Measurements from ENCODE around the gene LRRC15.

Gene LRRC15

DNA sequence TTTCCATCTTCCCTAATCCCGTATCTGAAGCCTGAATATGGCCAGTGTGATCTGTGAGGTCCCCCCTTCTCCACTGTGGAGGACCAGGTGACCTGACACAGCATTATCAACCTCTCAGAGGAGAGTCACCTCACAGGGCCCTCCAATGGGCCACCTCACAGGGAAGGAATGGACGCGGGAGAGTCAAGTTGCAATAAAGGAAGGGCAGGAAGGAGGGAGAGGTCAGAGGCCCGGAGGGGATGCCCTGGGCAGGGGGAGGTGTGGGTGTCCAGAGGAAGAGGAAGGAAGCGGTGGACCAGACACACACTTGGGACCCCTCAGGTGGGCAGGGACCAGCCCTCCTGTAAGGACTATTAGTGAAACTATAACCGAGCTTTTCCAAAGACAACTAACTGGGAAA is 14.6 kb upstream of the LRRC15 start:
- DNase-seq: no peak

DNA sequence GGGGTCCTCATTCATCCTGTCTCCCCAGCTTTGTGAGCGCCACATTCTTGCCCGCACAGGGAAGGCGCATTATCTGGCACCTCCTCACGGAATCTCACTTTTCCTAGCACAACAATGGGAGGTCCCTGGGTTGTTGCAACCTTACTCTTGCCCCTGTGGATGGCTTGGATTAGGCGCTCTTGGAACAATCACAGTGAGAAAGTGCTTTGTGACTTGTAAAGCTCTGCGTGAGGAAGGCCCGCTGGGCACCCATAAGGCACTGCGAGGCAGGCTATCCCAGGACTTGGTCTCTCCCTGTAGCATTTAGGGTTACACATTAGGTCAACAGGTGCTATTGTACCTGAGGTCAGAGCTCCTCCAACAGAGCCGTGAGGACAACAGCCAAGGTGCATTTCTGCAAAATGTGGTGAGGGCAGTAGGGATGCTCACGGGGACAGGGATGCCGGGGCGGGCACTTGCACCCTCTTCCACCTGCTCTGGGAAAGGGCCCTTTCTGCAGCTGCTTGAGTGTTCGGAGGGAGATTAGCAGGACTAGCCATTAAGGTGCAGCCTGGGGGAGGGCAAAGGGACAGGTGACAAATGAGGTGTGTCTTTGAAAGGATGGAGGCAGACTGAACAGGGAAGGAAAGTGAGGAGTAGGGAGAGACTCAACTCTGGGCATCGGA is 13.9 kb upstream of the LRRC15 start:
- no peak for DNase-seq

DNA sequence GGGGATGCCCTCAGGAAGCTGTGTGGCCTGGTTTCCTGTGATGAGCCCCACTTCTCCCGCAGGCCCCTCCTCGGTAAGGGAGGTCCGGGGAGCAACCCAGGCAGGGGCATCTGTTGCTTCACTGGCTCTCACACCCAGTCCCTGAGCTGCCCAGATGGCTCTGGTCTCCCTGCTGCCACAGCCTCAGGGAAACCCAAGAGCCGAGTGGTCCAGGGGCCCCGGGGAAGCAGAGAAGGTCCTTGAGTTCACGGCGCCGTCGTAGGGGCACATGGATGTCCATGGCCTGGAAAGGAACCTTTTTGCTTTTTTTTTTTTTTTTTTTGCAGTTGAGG is 13.3 kb upstream of the LRRC15 start:
- DNase-seq: no peak

DNA sequence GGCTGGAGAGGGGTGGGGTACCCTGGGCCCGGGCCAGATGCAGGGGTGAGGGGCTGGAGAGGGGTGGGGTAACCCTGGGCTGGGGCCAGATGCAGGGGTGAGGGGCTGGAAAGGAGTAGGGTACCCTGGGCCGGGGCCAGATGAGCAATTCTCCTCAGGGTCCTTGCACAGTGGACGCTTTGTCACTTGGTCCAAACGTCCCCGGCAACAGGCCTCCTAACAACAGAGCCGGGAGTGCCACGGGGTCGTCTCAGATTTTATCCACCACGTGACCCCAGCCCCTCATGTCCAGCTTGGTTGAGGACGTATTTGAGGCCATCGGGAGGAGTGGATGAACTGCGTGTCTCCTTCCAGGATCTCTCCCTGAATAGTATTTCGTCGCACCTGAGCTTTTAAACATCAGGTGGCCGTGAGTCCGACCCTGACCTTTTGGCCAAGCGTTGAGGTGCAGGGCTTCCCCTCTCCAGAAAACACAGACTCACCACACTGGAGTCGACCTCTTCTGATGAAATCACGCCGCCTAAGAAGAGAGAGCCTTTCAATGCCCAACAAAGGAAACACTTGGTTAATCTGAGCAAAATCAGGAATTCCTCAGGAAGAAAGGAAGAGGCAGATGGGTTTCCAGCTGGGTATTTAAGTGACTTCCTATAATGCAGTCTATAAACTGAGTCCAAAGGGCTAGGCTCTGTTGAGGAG is 12.8 kb upstream of the LRRC15 start:
- DNase-seq: no peak

GRCh38 chr3:194381460-194381875 is 11.9 kb upstream of the LRRC15 start:
- DNase-seq: no peak

GRCh38 chr3:194380326-194380725 is 10.8 kb upstream of the LRRC15 start:
- no peak for DNase-seq

DNA sequence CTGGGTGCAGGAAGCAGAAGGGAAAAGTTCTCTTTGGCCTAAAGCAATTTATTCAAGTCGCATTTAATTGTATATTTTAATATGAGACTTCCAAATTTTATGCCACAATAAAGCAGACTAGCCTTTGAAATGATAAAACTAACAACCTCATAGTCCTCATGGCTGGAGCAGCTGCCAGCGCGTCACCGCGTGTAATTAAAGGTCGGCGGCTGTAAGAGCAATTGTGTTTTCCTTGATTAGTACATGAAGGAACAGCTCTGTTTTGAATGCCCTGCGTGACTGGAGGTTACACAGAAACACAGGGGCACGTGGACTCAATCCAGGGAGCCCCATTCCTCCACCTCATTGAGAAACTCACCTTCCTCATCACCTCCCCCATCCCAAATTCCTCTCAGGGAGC is 10.1 kb upstream of the LRRC15 start:
- no peak for DNase-seq

DNA sequence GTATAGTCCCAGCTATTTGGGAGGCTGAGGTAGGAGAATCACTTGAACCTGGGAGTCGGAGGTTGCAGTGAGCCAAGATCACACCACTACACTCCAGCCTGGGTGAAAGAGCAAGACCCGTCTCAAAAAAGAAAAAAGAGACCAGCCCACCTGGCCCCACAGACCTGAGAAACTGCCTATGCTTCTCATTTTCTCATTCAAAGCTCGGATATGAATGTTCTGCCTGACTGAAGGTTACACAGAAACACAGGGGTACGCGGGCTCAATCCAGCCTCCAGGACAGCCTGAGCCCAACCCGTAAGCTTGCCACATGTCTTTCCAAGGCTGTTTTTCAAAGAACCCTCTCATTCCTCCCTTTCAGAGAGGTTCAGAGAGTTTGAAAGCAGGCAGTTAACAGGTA is 9.7 kb upstream of the LRRC15 start:
- DNase-seq: no peak

- DNase-seq: no peak
Observed at GRCh38 chr3:194377708-194378107, 8.2 kb upstream of the LRRC15 start.

GRCh38 chr3:194376241-194376560 is 6.7 kb upstream of the LRRC15 start:
- no peak for DNase-seq

- no peak for DNase-seq
Observed at GRCh38 chr3:194375473-194376240, 6.1 kb upstream of the LRRC15 start.

GRCh38 chr3:194374935-194375334 is 5.4 kb upstream of the LRRC15 start:
- DNase-seq: no peak

- DNase-seq: no peak
Observed at GRCh38 chr3:194373899-194374298, 4.4 kb upstream of the LRRC15 start.

DNA sequence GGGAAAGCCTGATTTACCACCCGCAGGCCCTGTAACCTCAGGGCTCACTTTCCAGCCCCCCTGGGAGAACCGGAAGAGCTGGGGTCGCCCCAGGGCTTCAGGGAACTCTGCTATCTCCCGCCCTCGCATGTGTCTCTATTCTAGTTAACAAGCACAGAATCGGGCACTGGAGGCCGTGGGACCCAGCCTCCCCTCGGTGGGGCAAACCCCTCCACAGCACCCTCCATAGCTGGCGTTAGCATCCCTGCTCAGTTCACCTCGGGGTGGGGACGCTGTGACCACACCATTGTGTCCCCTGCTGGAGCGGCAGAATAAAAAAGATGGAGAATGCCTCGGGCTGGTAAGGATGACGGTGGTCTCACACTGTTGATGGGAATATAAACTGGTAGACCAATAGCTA is 3.5 kb upstream of the LRRC15 start:
- DNase-seq: no peak

DNA sequence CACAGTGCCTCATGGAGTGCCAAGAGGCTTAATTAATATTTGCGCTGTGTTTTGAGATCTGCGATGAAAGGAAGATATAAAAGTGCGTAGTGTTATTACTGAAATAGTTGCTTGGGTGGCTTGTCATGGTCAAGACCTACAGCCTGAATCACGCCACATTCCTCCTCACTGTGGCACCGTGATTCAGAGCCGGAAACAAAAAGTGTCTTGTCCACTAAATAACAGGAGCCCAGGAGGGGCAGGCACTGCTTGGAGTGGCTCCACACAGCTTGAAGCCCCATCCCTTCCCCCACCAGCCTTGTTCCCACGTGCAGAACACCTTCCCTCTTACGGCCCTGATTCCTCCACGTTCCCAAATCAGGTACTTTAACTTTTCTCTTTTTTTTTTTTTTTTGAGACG is 1.2 kb upstream of the LRRC15 start:
- DNase-seq: no peak

- no peak for DNase-seq
Observed at GRCh38 chr3:194368918-194369317, 625 bp downstream of the LRRC15 start.

GRCh38 chr3:194367992-194368841 is 1.3 kb downstream of the LRRC15 start:
- peak; percentile 71 for DNase-seq

- no peak for DNase-seq
Observed at GRCh38 chr3:194365978-194366490, 3.5 kb downstream of the LRRC15 start.

DNA sequence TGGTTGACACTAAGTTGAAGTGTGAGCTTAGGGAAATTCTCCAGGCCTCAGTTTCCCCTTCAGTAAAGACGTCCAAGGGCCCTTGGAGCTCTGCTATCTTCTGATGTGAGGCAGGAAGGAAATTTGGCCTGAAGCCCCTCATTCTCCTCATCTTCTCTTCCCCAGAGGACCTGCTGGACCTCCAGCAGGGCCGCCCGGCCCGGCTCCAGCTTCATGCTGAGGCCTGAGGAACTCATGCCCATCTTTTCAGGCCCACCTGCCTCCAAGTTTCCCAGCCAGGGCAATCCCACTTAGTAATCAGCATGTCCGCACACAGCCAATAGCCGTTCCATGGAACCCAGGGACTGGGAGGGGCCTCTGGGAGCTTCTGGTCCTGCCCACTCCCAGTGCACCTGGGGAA is 4.0 kb downstream of the LRRC15 start:
- DNase-seq: no peak

GRCh38 chr3:194364652-194365434 is 4.7 kb downstream of the LRRC15 start:
- DNase-seq: no peak

DNA sequence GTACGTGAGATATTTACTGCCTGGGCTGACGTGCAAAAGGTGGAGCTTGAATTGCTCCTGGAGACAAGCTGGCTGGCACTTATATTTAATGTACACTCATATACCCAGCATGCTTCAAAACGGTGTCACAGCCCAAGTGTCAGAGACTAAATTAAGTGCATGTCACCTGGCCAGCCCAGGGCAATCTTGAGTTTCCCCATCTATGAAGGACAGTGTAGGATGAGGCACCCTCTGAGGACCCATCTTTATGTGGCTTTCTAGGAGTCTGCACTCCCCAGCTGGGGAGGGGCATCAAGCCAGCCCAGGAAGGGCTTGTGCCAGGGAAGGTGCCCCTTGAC is 5.3 kb downstream of the LRRC15 start:
- no peak for DNase-seq

DNA sequence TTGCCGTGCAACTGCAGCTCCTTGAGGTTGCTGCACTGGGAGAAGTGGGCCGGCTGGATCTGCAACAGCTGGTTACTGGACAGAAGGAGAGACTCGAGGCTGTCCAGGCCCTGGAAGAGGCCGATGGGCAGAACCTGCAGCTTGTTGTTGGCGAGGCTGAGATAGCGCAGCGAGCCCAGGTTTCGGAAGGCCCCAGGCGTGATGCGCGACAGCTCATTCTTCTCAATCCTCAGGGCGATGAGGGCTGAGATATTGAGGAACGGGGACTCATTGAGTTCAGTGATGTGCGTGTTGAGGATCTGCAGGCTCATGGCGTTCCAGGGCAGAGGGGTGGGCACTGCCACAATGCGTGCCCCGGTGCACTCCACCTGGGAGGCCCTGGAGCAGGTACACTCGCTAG is 9.0 kb downstream of the LRRC15 start:
- no peak for DNase-seq

- peak; percentile 34 for DNase-seq
Observed at GRCh38 chr3:194357681-194358080, 11.9 kb downstream of the LRRC15 start.
